PC-3 (cell line): ENCODE results near the gene CLN6. TPM values are rescaled to one million over a fixed set of nuclear protein-coding genes. Genes with fewer than 3 reads are reported as not detected.

ENCODE experiments used
- ATAC-seq: fragments of 200-7000 bp; cut with Tn5 transposase; 2 replicates; pipeline ENCODE4 v1.9.1; 2020; ENCODE audit warnings: mild to moderate bottlenecking, moderate library complexity
- BruUV-seq: library from RNA; stranded (reverse); fragments of 400-500 nt; replicated peaks from 2 replicates; lab custom pipeline; 2021; lab: Mats Ljungman, UMichigan
- CTCF ChIA-PET: fragments of 300-600 bp; sonication (Branson Sonifier 250); formaldehyde crosslinking; loops from one replicate; lab custom pipeline; 2022; ENCODE audit warnings: antibody characterized with exemption; lab: Charles Lee
- POLR2A ChIA-PET: fragments of 300-600 bp; sonication (Branson Sonifier 250); formaldehyde crosslinking; loops from one replicate; lab custom pipeline; 2022; ENCODE audit warnings: antibody characterized with exemption; ENCODE audit not compliant: unreplicated experiment; lab: Charles Lee
- DNase-seq: peaks from one replicate; pipeline ENCODE4 v3.0.0-alpha.2; 2015
- H2AFZ ChIP-seq: fragments of 300-600 bp; sonication (generic); 2 replicates; pipeline ENCODE4 v1.6.0; 2016; ENCODE audit warnings: antibody characterized with exemption, low read length
- H3F3A ChIP-seq: fragments of 300-600 bp; sonication (generic); one replicate; pipeline ENCODE4 v1.6.0; 2017; ENCODE audit warnings: antibody characterized with exemption, low read length, control low read depth, mild to moderate bottlenecking; ENCODE audit not compliant: unreplicated experiment
- H3K27ac ChIP-seq: fragments of 300-600 bp; sonication (generic); 2 replicates; pipeline ENCODE4 v1.5.1; 2016; ENCODE audit warnings: mild to moderate bottlenecking, low read length
- H3K27me3 ChIP-seq: fragments of 300-600 bp; sonication (generic); 2 replicates; pipeline ENCODE4 v1.6.1; 2016; ENCODE audit warnings: low read length, mixed read lengths
- H3K36me3 ChIP-seq: fragments of 300-600 bp; sonication (generic); 2 replicates; pipeline ENCODE4 v1.6.1; 2016; ENCODE audit warnings: low read depth, mixed run types, low read length, mixed read lengths
- H3K4me1 ChIP-seq: fragments of 300-600 bp; sonication (generic); 2 replicates; pipeline ENCODE4 v1.5.1; 2016; ENCODE audit warnings: low read length; ENCODE audit not compliant: insufficient read depth
- H3K4me2 ChIP-seq: fragments of 300-600 bp; sonication (generic); 2 replicates; pipeline ENCODE4 v1.6.0; 2016; ENCODE audit warnings: low read length
- H3K4me3 ChIP-seq: fragments of 300-600 bp; sonication (generic); 2 replicates; pipeline ENCODE4 v1.5.1; 2016; ENCODE audit warnings: mild to moderate bottlenecking, low read length, mixed read lengths
- H3K79me2 ChIP-seq: fragments of 300-600 bp; sonication (generic); 2 replicates; pipeline ENCODE4 v1.6.1; 2017; ENCODE audit warnings: low read length, mixed read lengths
- H3K9ac ChIP-seq: fragments of 300-600 bp; sonication (generic); 2 replicates; pipeline ENCODE4 v1.6.0; 2016; ENCODE audit warnings: mild to moderate bottlenecking, low read length
- H3K9me2 ChIP-seq: fragments of 300-600 bp; sonication (generic); replicated peaks from 2 replicates; pipeline ENCODE4 v1.6.1; 2016; ENCODE audit warnings: mixed run types, low read length, mixed read lengths
- H3K9me3 ChIP-seq: fragments of 300-600 bp; sonication (generic); 2 replicates; pipeline ENCODE4 v1.6.1; 2016; ENCODE audit warnings: low read length, mixed read lengths
- H4K20me1 ChIP-seq: fragments of 300-600 bp; sonication (generic); 2 replicates; pipeline ENCODE4 v1.6.1; 2016; ENCODE audit warnings: low read length, mixed read lengths
- EZH2 ChIP-seq: fragments of 300-600 bp; sonication (generic); IDR thresholded peaks from one replicate; pipeline ENCODE4 v1.6.1; 2017; ENCODE audit warnings: antibody characterized with exemption, mild to moderate bottlenecking, low read length; ENCODE audit not compliant: unreplicated experiment
- EZH2phosphoT487 ChIP-seq: fragments of 300-600 bp; sonication (generic); IDR thresholded peaks from 2 replicates; pipeline ENCODE4 v1.6.1; 2018; ENCODE audit warnings: mild to moderate bottlenecking, antibody characterized with exemption, low read length, borderline replicate concordance
- intact Hi-C: fragments of 100-400 bp; cut with micrococcal nuclease; formaldehyde crosslinking; loops from 2 replicates; pipeline ENCODE4 v1.9.0; 2023
- total RNA-seq: library from RNA; depleted of rRNA; stranded (reverse); fragments of >200 nt; gene quantifications from 2 replicates; pipeline ENCODE4 v1.2.3, GENCODE V29; 2014
- TF ChIP-seq, protein P1 (sequence below): fragments of 300-600 bp; sonication (generic); conservative IDR thresholded peaks from 2 replicates; pipeline ENCODE4 v1.5.1; 2017; ENCODE audit warnings: antibody characterized with exemption, low read depth, mild to moderate bottlenecking, low read length

The CLN6 gene
- total RNA-seq, 1 experiment from 2014 or later: 33.4 TPM

DNA sequence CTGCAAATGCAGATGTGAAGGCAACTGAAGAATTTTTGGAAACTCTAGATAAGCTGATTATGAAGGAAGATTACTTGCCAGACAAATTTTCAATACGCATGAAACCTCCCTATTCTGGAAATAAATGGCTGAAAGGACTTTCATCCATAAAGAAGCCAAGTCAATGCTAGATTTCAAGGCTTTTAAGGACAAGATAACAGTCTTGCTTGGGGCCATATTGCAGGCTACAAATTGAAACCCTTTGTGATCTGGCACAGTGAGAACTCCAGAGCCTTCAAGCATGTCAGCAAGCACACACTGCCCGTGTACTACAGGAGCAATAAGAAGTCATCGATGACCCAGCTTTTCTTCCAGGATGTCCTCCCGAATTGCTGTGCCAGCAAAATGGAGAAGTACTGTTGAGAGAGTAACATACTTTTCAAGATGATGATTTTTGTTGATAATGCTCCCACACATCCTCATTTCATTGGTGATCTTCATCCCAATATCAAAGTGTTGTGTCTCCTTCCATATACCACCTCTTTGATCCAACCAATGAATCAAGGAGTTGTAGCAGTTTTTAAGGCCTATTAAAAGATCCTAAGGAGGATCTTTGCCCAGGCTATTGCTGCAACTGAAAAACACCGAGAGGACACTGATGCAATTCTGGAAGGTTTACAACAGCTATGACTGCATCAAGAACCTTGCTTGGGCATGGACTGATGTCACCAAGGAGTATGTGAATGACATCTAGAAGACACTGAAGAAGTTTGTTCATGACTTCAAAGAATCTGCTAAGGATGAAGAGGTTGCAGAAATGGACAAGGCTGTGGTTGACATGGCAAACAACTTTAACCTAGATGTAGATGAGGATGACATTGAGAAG, 44.7 kb downstream of the CLN6 start:
- Histone ChIP-seq H3K27ac (no peak overlapping the region), H3K4me2 (no peak overlapping the region), H3K9ac (no peak overlapping the region), H3K9me3 (no peaks in the 10 kb centered on the region), H2AFZ (no peak overlapping the region), H3F3A (no peaks in the 10 kb centered on the region), H3K79me2 (no peaks in the 10 kb centered on the region), H3K4me1 (no peaks in the 10 kb centered on the region), H3K36me3 (peaks cover 25% of the 10 kb centered on the region; the same call in 1 of the 2 replicates), H4K20me1 (no peaks in the 10 kb centered on the region), H3K27me3 (no peaks in the 10 kb centered on the region), H3K9me2 (no peaks in the 10 kb centered on the region), H3K4me3 (no peak overlapping the region)
- intact Hi-C loops: no loop called here
- no TSS peak for BruUV-seq
- no peak for DNase-seq
- ChIA-PET CTCF (no interaction called here), POLR2A (no interaction called here)
- no peak for TF ChIP-seq EZH2phosphoT487
- TF ChIP-seq EZH2: no peak
- TF ChIP-seq, protein P1, sequence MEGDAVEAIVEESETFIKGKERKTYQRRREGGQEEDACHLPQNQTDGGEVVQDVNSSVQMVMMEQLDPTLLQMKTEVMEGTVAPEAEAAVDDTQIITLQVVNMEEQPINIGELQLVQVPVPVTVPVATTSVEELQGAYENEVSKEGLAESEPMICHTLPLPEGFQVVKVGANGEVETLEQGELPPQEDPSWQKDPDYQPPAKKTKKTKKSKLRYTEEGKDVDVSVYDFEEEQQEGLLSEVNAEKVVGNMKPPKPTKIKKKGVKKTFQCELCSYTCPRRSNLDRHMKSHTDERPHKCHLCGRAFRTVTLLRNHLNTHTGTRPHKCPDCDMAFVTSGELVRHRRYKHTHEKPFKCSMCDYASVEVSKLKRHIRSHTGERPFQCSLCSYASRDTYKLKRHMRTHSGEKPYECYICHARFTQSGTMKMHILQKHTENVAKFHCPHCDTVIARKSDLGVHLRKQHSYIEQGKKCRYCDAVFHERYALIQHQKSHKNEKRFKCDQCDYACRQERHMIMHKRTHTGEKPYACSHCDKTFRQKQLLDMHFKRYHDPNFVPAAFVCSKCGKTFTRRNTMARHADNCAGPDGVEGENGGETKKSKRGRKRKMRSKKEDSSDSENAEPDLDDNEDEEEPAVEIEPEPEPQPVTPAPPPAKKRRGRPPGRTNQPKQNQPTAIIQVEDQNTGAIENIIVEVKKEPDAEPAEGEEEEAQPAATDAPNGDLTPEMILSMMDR: no peak
- no peak for ATAC-seq

DNA sequence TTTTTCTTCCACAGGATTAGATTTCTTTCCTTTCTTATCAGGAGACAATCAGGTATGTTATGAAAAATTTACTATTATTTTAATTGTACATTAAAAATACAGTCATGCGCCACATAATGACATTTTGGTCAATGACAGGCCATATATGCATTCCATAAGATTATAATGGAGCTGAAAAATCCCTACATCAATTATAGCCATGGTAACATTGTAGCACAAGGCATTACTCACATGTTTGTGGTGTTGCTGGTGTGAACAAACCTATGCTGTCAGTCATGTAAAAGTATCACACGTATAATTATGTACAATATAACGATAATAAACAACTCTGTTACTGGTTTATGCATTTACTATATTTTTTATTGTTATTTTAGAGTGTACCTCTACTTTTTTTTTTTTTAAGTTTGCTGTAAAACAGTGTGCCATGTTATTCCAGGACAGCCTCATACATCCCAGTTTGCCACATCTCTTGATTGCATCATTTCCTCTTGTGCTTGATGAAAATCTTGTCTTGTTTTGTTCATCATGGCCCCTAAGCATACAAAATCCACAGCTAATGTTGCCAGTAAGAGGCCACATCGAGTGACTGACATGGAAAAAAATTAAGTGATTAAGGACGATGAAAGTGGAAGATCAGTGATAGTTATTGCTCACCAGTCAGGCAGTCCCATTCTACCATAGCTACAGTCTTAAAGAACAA, 45.8 kb downstream of the CLN6 start:
- ATAC-seq (no peak), DNase-seq (no peak)
- TF ChIP-seq EZH2 (no peak), EZH2phosphoT487 (no peak)
- TF ChIP-seq, protein P1: no peak
- Histone ChIP-seq H3K27me3 (no peaks in the 10 kb centered on the region), H3K4me2 (no peak overlapping the region), H2AFZ (no peak overlapping the region), H4K20me1 (no peaks in the 10 kb centered on the region), H3K9me3 (no peaks in the 10 kb centered on the region), H3K9me2 (no peaks in the 10 kb centered on the region), H3K4me3 (no peak overlapping the region), H3K9ac (no peak overlapping the region), H3K79me2 (no peaks in the 10 kb centered on the region), H3K27ac (no peak overlapping the region), H3K36me3 (peaks cover 25% of the 10 kb centered on the region; the same call in 1 of the 2 replicates), H3F3A (no peaks in the 10 kb centered on the region), H3K4me1 (no peaks in the 10 kb centered on the region)
- CTCF ChIA-PET: no interaction called here
- no TSS peak for BruUV-seq
- POLR2A ChIA-PET: no interaction called here
- intact Hi-C loops: no loop called here

DNA sequence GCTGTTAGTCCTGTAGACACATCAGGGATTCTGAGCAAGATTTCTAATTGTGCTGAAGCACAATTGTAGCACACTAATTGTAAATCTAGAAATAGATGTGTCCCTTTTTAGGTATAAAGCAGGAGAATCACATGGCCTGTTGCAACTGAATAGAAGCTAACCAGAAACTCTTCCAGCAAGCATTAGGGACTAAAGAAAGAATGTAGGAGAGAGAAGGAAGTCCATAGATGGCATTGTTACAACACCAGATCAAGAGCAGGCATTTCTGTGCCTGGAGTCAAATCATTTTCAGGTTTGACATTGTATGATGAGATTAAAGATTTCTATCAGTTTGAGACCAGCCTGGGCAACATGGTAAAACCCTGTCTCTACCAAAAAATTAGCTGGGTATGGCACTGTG, 51.8 kb downstream of the CLN6 start:
- H3K4me1 ChIP-seq: no peaks in the 10 kb centered on the region
- no peaks in the 10 kb centered on the region for H3K79me2 ChIP-seq
- H3K9me2 ChIP-seq: no peaks in the 10 kb centered on the region
- H3K4me2 ChIP-seq: no peak overlapping the region
- H3K27ac ChIP-seq: no peak overlapping the region
- no TSS peak for BruUV-seq
- intact Hi-C loops: no loop called here
- H3K27me3 ChIP-seq: no peaks in the 10 kb centered on the region
- TF ChIP-seq EZH2: no peak
- ATAC-seq: no peak
- DNase-seq: no peak
- ChIA-PET CTCF (no interaction called here), POLR2A (no interaction called here)
- H3K9me3 ChIP-seq: no peaks in the 10 kb centered on the region
- no peak overlapping the region for H3K9ac ChIP-seq
- no peak overlapping the region for H3K4me3 ChIP-seq
- H4K20me1 ChIP-seq: no peaks in the 10 kb centered on the region
- H2AFZ ChIP-seq: no peak overlapping the region
- peaks cover 19% of the 10 kb centered on the region for H3K36me3 ChIP-seq
- no peaks in the 10 kb centered on the region for H3F3A ChIP-seq
